Sciatic nerve (tissue), 2 donors: ENCODE results near the gene XYLT1. TPM values are rescaled to one million over a fixed set of nuclear protein-coding genes. Genes with fewer than 3 reads are reported as not detected.

Experiments used
- ATAC-seq: fragments of 200-7000 bp; cut with Tn5 transposase; one replicate; pipeline ENCODE4 v1.9.1; 2020; ENCODE audit warnings: mild to moderate bottlenecking, moderate library complexity
- DNase-seq: peaks from one replicate; pipeline ENCODE4 v3.0.0-alpha.2; 2020; ENCODE audit warnings: low spot score
- intact Hi-C: fragments of 100-400 bp; cut with DNase I; formaldehyde crosslinking; loops from one replicate; pipeline ENCODE4 v1.14.2; 2022
- total RNA-seq: library from RNA; stranded (reverse); fragmentation: NEBNext Ultra II Directional; extraction: Animal tissue kit (Norgen Biotek cat#: 25700); gene quantifications from one replicate; pipeline ENCODE4 v1.2.1, GENCODE V29; 2021
- donor health status: DM: no; HTN: no; CAD: no.
- donor health status: DM: no; HTN: no; CAD: no.

The XYLT1 gene
- total RNA-seq, 1 donor from 2014 or later: 17.3 TPM

- DNase-seq (no peak), ATAC-seq (no peak)
- intact Hi-C loops: no loop called here
Observed at GRCh38 chr16:17176199-17176598, 294.6 kb downstream of the XYLT1 start.

- DNase-seq (peak; percentile 68), ATAC-seq (peak; percentile 73)
- intact Hi-C loops: no loop called here
Observed at GRCh38 chr16:17173281-17173680, 297.5 kb downstream of the XYLT1 start.

GRCh38 chr16:17171250-17172143 is 299.3 kb downstream of the XYLT1 start:
- ATAC-seq (peak; percentile 61), DNase-seq (no peak)
- intact Hi-C loops: no loop called here

- DNase-seq (no peak), ATAC-seq (no peak)
- intact Hi-C loops: no loop called here
Observed at GRCh38 chr16:17170435-17170834, 300.3 kb downstream of the XYLT1 start.

- no peak for DNase-seq
- intact Hi-C loops: no loop called here
- no peak for ATAC-seq
Observed at GRCh38 chr16:17168181-17168580, 302.6 kb downstream of the XYLT1 start.

- ATAC-seq (no peak), DNase-seq (no peak)
- intact Hi-C loops: no loop called here
Observed at GRCh38 chr16:17166095-17166494, 304.7 kb downstream of the XYLT1 start.

GRCh38 chr16:17162560-17162959 is 308.2 kb downstream of the XYLT1 start:
- no peak for DNase-seq
- ATAC-seq: no peak
- intact Hi-C loops: no loop called here

GRCh38 chr16:17160920-17161431 is 309.8 kb downstream of the XYLT1 start:
- intact Hi-C loops: no loop called here
- no peak for ATAC-seq

GRCh38 chr16:17160285-17160853 is 310.4 kb downstream of the XYLT1 start:
- intact Hi-C loops: no loop called here
- DNase-seq (no peak), ATAC-seq (no peak)

More at GRCh38 chr16:17160920-17161431, 309.8 kb downstream of the XYLT1 start:
- DNase-seq: no peak

- DNase-seq: no peak
- no peak for ATAC-seq
- intact Hi-C loops: no loop called here
Observed at GRCh38 chr16:17159617-17160016, 311.1 kb downstream of the XYLT1 start.

- DNase-seq: no peak
- no peak for ATAC-seq
- intact Hi-C loops: no loop called here
Observed at GRCh38 chr16:17155936-17156335, 314.8 kb downstream of the XYLT1 start.

GRCh38 chr16:17155485-17155884 is 315.3 kb downstream of the XYLT1 start:
- intact Hi-C loops: no loop called here
- DNase-seq (no peak), ATAC-seq (no peak)

GRCh38 chr16:17154981-17155380 is 315.8 kb downstream of the XYLT1 start:
- intact Hi-C loops: no loop called here
- ATAC-seq: peak; percentile 44
- DNase-seq: no peak

- no peak for DNase-seq
- intact Hi-C loops: no loop called here
- ATAC-seq: no peak
Observed at GRCh38 chr16:17152311-17152710, 318.4 kb downstream of the XYLT1 start.

GRCh38 chr16:17151335-17151734 is 319.4 kb downstream of the XYLT1 start:
- DNase-seq (no peak), ATAC-seq (no peak)
- intact Hi-C loops: no loop called here

GRCh38 chr16:17149904-17150483 is 320.8 kb downstream of the XYLT1 start:
- DNase-seq (no peak), ATAC-seq (no peak)
- intact Hi-C loops: no loop called here

GRCh38 chr16:17147942-17148341 is 322.8 kb downstream of the XYLT1 start:
- intact Hi-C loops: no loop called here
- no peak for DNase-seq

GRCh38 chr16:17145029-17145428 is 325.7 kb downstream of the XYLT1 start:
- ATAC-seq (no peak), DNase-seq (no peak)
- intact Hi-C loops: no loop called here

More at GRCh38 chr16:17147942-17148341, 322.8 kb downstream of the XYLT1 start:
- no peak for ATAC-seq

- intact Hi-C loops: no loop called here
- no peak for ATAC-seq
- DNase-seq: no peak
Observed at GRCh38 chr16:17144431-17144830, 326.3 kb downstream of the XYLT1 start.
